Nephron progenitor cell (in vitro differentiated cells): Measurements from ENCODE around the gene KRT16.
"Not testable (repeated sequence)": the region's sequence is repeated elsewhere in the genome, so short reads cannot be mapped to it uniquely, and the experiment has no call there.

Experiments
- DNase-seq: peaks from one replicate; pipeline ENCODE4 v3.0.0; 2021
- H3K27ac Mint-ChIP-seq: 2 replicates; pipeline ENCODE4 v1.8.0; 2021; ENCODE audit warnings: mild to moderate bottlenecking, moderate library complexity, mixed read lengths
- H3K27me3 Mint-ChIP-seq: 2 replicates; pipeline ENCODE4 v1.8.0; 2021; ENCODE audit warnings: mild to moderate bottlenecking, low read depth, mixed read lengths; ENCODE audit not compliant: poor library complexity
- H3K36me3 Mint-ChIP-seq: 2 replicates; pipeline ENCODE4 v1.8.0; 2021; ENCODE audit warnings: low read depth, mixed read lengths
- H3K4me1 Mint-ChIP-seq: 2 replicates; pipeline ENCODE4 v1.8.0; 2021; ENCODE audit warnings: mixed read lengths
- H3K4me3 Mint-ChIP-seq: 2 replicates; pipeline ENCODE4 v1.8.0; 2021; ENCODE audit warnings: mild to moderate bottlenecking, moderate library complexity, mixed read lengths
- H3K9me3 Mint-ChIP-seq: 2 replicates; pipeline ENCODE4 v1.8.0; 2021; ENCODE audit warnings: mild to moderate bottlenecking, moderate library complexity, mixed read lengths
- CTCF ChIP-seq: fragments of 200-600 bp; sonication (generic); IDR thresholded peaks from 2 replicates; pipeline ENCODE4 v1.5.0; 2021; ENCODE audit warnings: antibody characterized with exemption

Gene KRT16

GRCh38 chr17:41624208-41625101 lies 11.9 kb upstream of the KRT16 start, which contains the start of gene KRT17:
KRT17 (minus strand) TSS chr17:41624575; CDS start chr17:41624509, 66 bp downstream.
- peaks cover 6% of the 10 kb centered on the region for H3K27me3 Mint-ChIP-seq
- no peak for DNase-seq
- no peaks in the 10 kb centered on the region for H3K36me3 Mint-ChIP-seq
- no peak for TF ChIP-seq CTCF
- no peaks in the 10 kb centered on the region for H3K9me3 Mint-ChIP-seq
- H3K4me3 Mint-ChIP-seq, result no peak within 1 kb of the TSS
- peaks cover 38% of the 10 kb centered on the region for H3K4me1 Mint-ChIP-seq
- peak within 1 kb of the TSS; percentile 69 for H3K27ac Mint-ChIP-seq

- peaks cover 41% of the 10 kb centered on the region for H3K4me1 Mint-ChIP-seq
- H3K9me3 Mint-ChIP-seq, H3K4me3 Mint-ChIP-seq, H3K27ac Mint-ChIP-seq, DNase-seq, H3K27me3 Mint-ChIP-seq, H3K36me3 Mint-ChIP-seq: not testable (repeated sequence)
These were observed 10.8 kb upstream of the KRT16 start for GRCh38 chr17:41623184-41623861.

- Mint-ChIP-seq H3K27ac (peak overlapping the region; percentile 75), H3K4me1 (peaks cover 47% of the 10 kb centered on the region)
- not testable (repeated sequence) for H3K36me3 Mint-ChIP-seq, DNase-seq, H3K4me3 Mint-ChIP-seq, H3K9me3 Mint-ChIP-seq, H3K27me3 Mint-ChIP-seq
These were observed 10.0 kb upstream of the KRT16 start for GRCh38 chr17:41622340-41623183.

- no peaks in the 10 kb centered on the region for H3K9me3 Mint-ChIP-seq
These were observed 9.3 kb upstream of the KRT16 start for GRCh38 chr17:41621916-41622315.

GRCh38 chr17:41621435-41621817 lies 8.9 kb upstream of the KRT16 start:
- H3K36me3 Mint-ChIP-seq, H3K27me3 Mint-ChIP-seq, H3K9me3 Mint-ChIP-seq, H3K27ac Mint-ChIP-seq, H3K4me3 Mint-ChIP-seq, DNase-seq: not testable (repeated sequence)
- H3K4me1 Mint-ChIP-seq, result peaks cover 48% of the 10 kb centered on the region

More at GRCh38 chr17:41621916-41622315, 9.3 kb upstream of the KRT16 start:
- H3K4me1 Mint-ChIP-seq, result peaks cover 44% of the 10 kb centered on the region
- no peak overlapping the region for H3K27ac Mint-ChIP-seq
- H3K27me3 Mint-ChIP-seq, result peaks cover 8% of the 10 kb centered on the region
- no peak for DNase-seq
- H3K36me3 Mint-ChIP-seq, result no peaks in the 10 kb centered on the region
- TF ChIP-seq CTCF, result no peak
- H3K4me3 Mint-ChIP-seq, result no peak overlapping the region

GRCh38 chr17:41620583-41621434 lies 8.2 kb upstream of the KRT16 start:
- H3K27me3 Mint-ChIP-seq, result peaks cover 8% of the 10 kb centered on the region
- no peak overlapping the region for H3K4me3 Mint-ChIP-seq
- H3K27ac Mint-ChIP-seq, result no peak overlapping the region
- no peaks in the 10 kb centered on the region for H3K36me3 Mint-ChIP-seq
- peaks cover 46% of the 10 kb centered on the region for H3K4me1 Mint-ChIP-seq
- no peak for TF ChIP-seq CTCF
- H3K9me3 Mint-ChIP-seq, result no peaks in the 10 kb centered on the region
- DNase-seq, result no peak

GRCh38 chr17:41619927-41620582 lies 7.5 kb upstream of the KRT16 start:
- H3K4me3 Mint-ChIP-seq, H3K9me3 Mint-ChIP-seq, H3K27me3 Mint-ChIP-seq, H3K36me3 Mint-ChIP-seq, DNase-seq: not testable (repeated sequence)
- H3K27ac Mint-ChIP-seq, result peak overlapping the region; percentile 34
- H3K4me1 Mint-ChIP-seq, result peaks cover 51% of the 10 kb centered on the region
